ENCODE measurements around the gene ARHGEF2.
"Not testable (repeated sequence)": the region's sequence is repeated elsewhere in the genome, so short reads cannot be mapped to it uniquely, and the experiment has no call there.

Gene ARHGEF2

GRCh38 chr1:155942578-155943141, 35.7 kb downstream of the ARHGEF2 start:
- no peak for DNase-seq (ENCODE audit: low read depth in 3 of 3)

- no peak for DNase-seq (ENCODE audit: low read depth in 3 of 3)
Measured at GRCh38 chr1:155941845-155942531, 36.4 kb downstream of the ARHGEF2 start.

GRCh38 chr1:155940993-155941844, 37.1 kb downstream of the ARHGEF2 start, which contains the start of gene RXFP4:
TSS of gene RXFP4 (plus strand) at chr1:155941638. CDS start at chr1:155941710, 72 bp downstream.
- DNase-seq (ENCODE audit: low read depth in 3 of 3) = no peak

GRCh38 chr1:155940482-155940992, 37.8 kb downstream of the ARHGEF2 start:
- DNase-seq (ENCODE audit: low read depth in 3 of 3) = no peak

- DNase-seq (ENCODE audit: low read depth in 3 of 3) = no peak
Measured at GRCh38 chr1:155938220-155938627, 40.1 kb downstream of the ARHGEF2 start.

GRCh38 chr1:155934936-155935590, 43.3 kb downstream of the ARHGEF2 start:
- no peak for DNase-seq (ENCODE audit: low read depth in 3 of 3)

GRCh38 chr1:155934097-155934935, 44.0 kb downstream of the ARHGEF2 start, which contains the start of gene KHDC4:
TSS of gene KHDC4 (minus strand) at chr1:155934413. CDS start at chr1:155934373, 40 bp downstream.
- peak; percentile 84 to 91 (median 91) for DNase-seq (ENCODE audit: low read depth in 3 of 3)

GRCh38 chr1:155933591-155934096, 44.7 kb downstream of the ARHGEF2 start:
- no peak for DNase-seq (ENCODE audit: low read depth in 3 of 3)

GRCh38 chr1:155932487-155932886, 45.9 kb downstream of the ARHGEF2 start:
- DNase-seq (ENCODE audit: low read depth in 3 of 3) = no peak

GRCh38 chr1:155932081-155932480, 46.3 kb downstream of the ARHGEF2 start:
- DNase-seq (ENCODE audit: low read depth in 3 of 3) = no peak

- DNase-seq (ENCODE audit: low read depth in 3 of 3) = no peak
Measured at GRCh38 chr1:155931332-155932038, 46.9 kb downstream of the ARHGEF2 start.

- not testable (repeated sequence) for DNase-seq (ENCODE audit: low read depth in 3 of 3)
Measured at GRCh38 chr1:155930725-155931124, 47.6 kb downstream of the ARHGEF2 start.

GRCh38 chr1:155929057-155929456, 49.3 kb downstream of the ARHGEF2 start:
- no peak for DNase-seq (ENCODE audit: low read depth in 3 of 3)

- no peak for DNase-seq (ENCODE audit: low read depth in 3 of 3)
Measured at GRCh38 chr1:155925506-155925905, 52.8 kb downstream of the ARHGEF2 start.

- DNase-seq (ENCODE audit: low read depth in 3 of 3) = no peak
Measured at GRCh38 chr1:155920717-155921116, 57.6 kb downstream of the ARHGEF2 start.

GRCh38 chr1:155919801-155920200, 58.5 kb downstream of the ARHGEF2 start:
- DNase-seq (ENCODE audit: low read depth in 3 of 3) = no peak

- no peak for DNase-seq (ENCODE audit: low read depth in 3 of 3)
Measured at GRCh38 chr1:155918660-155919059, 59.7 kb downstream of the ARHGEF2 start.

- no peak for DNase-seq (ENCODE audit: low read depth in 3 of 3)
Measured at GRCh38 chr1:155913969-155914757, 64.2 kb downstream of the ARHGEF2 start.

GRCh38 chr1:155912056-155912536, 66.3 kb downstream of the ARHGEF2 start:
- no peak for DNase-seq (ENCODE audit: low read depth in 3 of 3)

Data from stimulated activated CD4-positive, alpha-beta T cell treated with anti-CD3 and anti-CD28 coated beads, TNF-alpha, amount 100 ng/mL, for 24 hours (primary cell).